IMR-90 (cell line): ENCODE results near the gene ADD1. TPM values are rescaled to one million over a fixed set of nuclear protein-coding genes. Genes with fewer than 3 reads are reported as not detected.
A peak's percentile ranks its signal among the peaks of the same experiment; 100 is the strongest.

Source experiments
- ATAC-seq: fragments of 200-7000 bp; cut with Tn5 transposase; 2 replicates; pipeline ENCODE4 v1.9.1; 2020; ENCODE audit warnings: low read depth, mild to moderate bottlenecking, moderate library complexity
- BruUV-seq: library from RNA; stranded (reverse); fragments of 400-500 nt; replicated peaks from 2 replicates; lab custom pipeline; 2021; lab: Mats Ljungman, UMichigan
- CTCF ChIA-PET: fragments of 300-600 bp; formaldehyde crosslinking; extraction: SDS; loops from one replicate; lab custom pipeline; 2021; ENCODE audit warnings: antibody characterized with exemption; lab: Yijun Ruan, JAX
- POLR2A ChIA-PET: fragments of 300-600 bp; sonication (Branson Sonifier 250); formaldehyde crosslinking; loops from one replicate; lab custom pipeline; 2022; ENCODE audit warnings: antibody characterized with exemption; ENCODE audit not compliant: unreplicated experiment; lab: Charles Lee
- DNase-seq: peaks from one replicate; pipeline ENCODE4 v3.0.0; 2013
- H2AFZ ChIP-seq: replicated peaks from 2 replicates; pipeline ENCODE3; 2013; ENCODE audit warnings: low read length, mild to moderate bottlenecking; ENCODE audit not compliant: poor library complexity
- H2AK5ac ChIP-seq: 2 replicates; pipeline ENCODE4 v1.6.1; 2013; ENCODE audit warnings: low read depth, low read length, inconsistent platforms
- H2AK9ac ChIP-seq: replicated peaks from 2 replicates; pipeline ENCODE3; 2013; ENCODE audit warnings: mild to moderate bottlenecking, low read depth, low read length, moderate library complexity; ENCODE audit not compliant: poor library complexity
- H2BK120ac ChIP-seq: 2 replicates; pipeline ENCODE4 v1.6.1; 2013; ENCODE audit warnings: low read depth, low read length, inconsistent platforms
- H2BK15ac ChIP-seq: 3 replicates; pipeline ENCODE4 v1.6.1; 2013; ENCODE audit warnings: low read depth, low read length, inconsistent platforms
- H2BK20ac ChIP-seq: 2 replicates; pipeline ENCODE4 v1.6.1; 2013; ENCODE audit warnings: low read depth, mild to moderate bottlenecking, inconsistent platforms, low read length, moderate library complexity
- H2BK5ac ChIP-seq: 2 replicates; pipeline ENCODE4 v1.6.1; 2013; ENCODE audit warnings: mild to moderate bottlenecking, low read depth, low read length, inconsistent platforms; ENCODE audit not compliant: poor library complexity, severe bottlenecking
- H3K14ac ChIP-seq: replicated peaks from 2 replicates; pipeline ENCODE4 v1.6.1; 2013; ENCODE audit warnings: low read depth, low read length, inconsistent platforms
- H3K18ac ChIP-seq: 2 replicates; pipeline ENCODE4 v1.6.1; 2013; ENCODE audit warnings: low read depth, low read length, control low read depth
- H3K23ac ChIP-seq: 2 replicates; pipeline ENCODE4 v1.6.1; 2013; ENCODE audit warnings: low read depth, low read length, inconsistent platforms
- H3K27ac ChIP-seq: 2 replicates; pipeline ENCODE4 v1.5.1; 2013; ENCODE audit warnings: mild to moderate bottlenecking, control low read depth, low read length; ENCODE audit not compliant: insufficient read depth
- H3K27me3 ChIP-seq: 2 replicates; pipeline ENCODE4 v1.6.1; 2013; ENCODE audit warnings: low read length; ENCODE audit not compliant: control insufficient read depth, insufficient read depth
- H3K36me3 ChIP-seq: 2 replicates; pipeline ENCODE4 v1.6.1; 2013; ENCODE audit warnings: low read length, mixed read lengths; ENCODE audit not compliant: control insufficient read depth, insufficient read depth
- H3K4ac ChIP-seq: 2 replicates; pipeline ENCODE4 v1.6.1; 2013; ENCODE audit warnings: low read depth, low read length, inconsistent platforms
- H3K4me1 ChIP-seq: 2 replicates; pipeline ENCODE4 v1.6.1; 2013; ENCODE audit warnings: low read length, mixed read lengths; ENCODE audit not compliant: control insufficient read depth, insufficient read depth
- H3K4me2 ChIP-seq: 2 replicates; pipeline ENCODE4 v1.6.1; 2013; ENCODE audit warnings: low read depth, mild to moderate bottlenecking, control low read depth, low read length, moderate library complexity
- H3K4me3 ChIP-seq: 2 replicates; pipeline ENCODE4 v1.5.1; 2013; ENCODE audit warnings: low read depth, mild to moderate bottlenecking, control low read depth, low read length, moderate library complexity; ENCODE audit not compliant: insufficient read depth
- H3K56ac ChIP-seq: 2 replicates; pipeline ENCODE4 v1.6.1; 2013; ENCODE audit warnings: low read length, inconsistent platforms; ENCODE audit not compliant: insufficient read depth; ENCODE audit errors: extremely low read depth
- H3K79me1 ChIP-seq, 2 experiments: 2 replicates each; pipeline ENCODE4 v1.6.1; 2013; ENCODE audit warnings: low read length in 2 of 2, inconsistent platforms in 1 of 2, low read depth in 1 of 2
- H3K9ac ChIP-seq: 2 replicates; pipeline ENCODE4 v1.6.1; 2013; ENCODE audit warnings: low read depth, low read length, control low read depth
- H3K9me1 ChIP-seq: 2 replicates; pipeline ENCODE4 v1.6.1; 2013; ENCODE audit warnings: low read length, inconsistent platforms; ENCODE audit not compliant: insufficient read depth
- H3K9me3 ChIP-seq: 2 replicates; pipeline ENCODE4 v1.6.1; 2013; ENCODE audit warnings: low read length; ENCODE audit not compliant: control insufficient read depth, insufficient read depth
- H4K20me1 ChIP-seq: 2 replicates; pipeline ENCODE4 v1.6.1; 2013; ENCODE audit warnings: low read length, inconsistent platforms; ENCODE audit not compliant: insufficient read depth
- H4K5ac ChIP-seq: 2 replicates; pipeline ENCODE4 v1.6.1; 2013; ENCODE audit warnings: mild to moderate bottlenecking, low read depth, low read length, control low read depth
- H4K8ac ChIP-seq, 2 experiments: 2 replicates each; pipeline ENCODE4 v1.6.1; 2013; ENCODE audit warnings: low read depth in 2 of 2, low read length in 2 of 2, control low read depth in 1 of 2, inconsistent platforms in 1 of 2
- H4K91ac ChIP-seq: 2 replicates; pipeline ENCODE4 v1.6.1; 2013; ENCODE audit warnings: low read depth, low read length, inconsistent platforms; ENCODE audit not compliant: insufficient read depth
- CTCF ChIP-seq: conservative IDR thresholded peaks from 2 replicates; pipeline ENCODE4 v1.5.1; 2012; ENCODE audit warnings: mild to moderate bottlenecking, low read depth, low read length, improper control_type of control experiment
- ELK1 ChIP-seq: fragments of 150-350 bp; IDR thresholded peaks from 2 replicates; pipeline ENCODE4 v1.6.1; 2016; ENCODE audit warnings: low read depth, mild to moderate bottlenecking, low read length, moderate library complexity, borderline replicate concordance
- MAFK ChIP-seq: IDR thresholded peaks from 2 replicates; pipeline ENCODE4 v1.6.1; 2012; ENCODE audit warnings: low read depth, low read length, improper control_type of control experiment
- WGBS, 2 experiments: methylation state at CpG; one replicate each; pipeline versions ENCODE4 v1.1.5 to v1.1.7; 2013; ENCODE audit warnings: missing lambda C conversion rate in 2 of 2; ENCODE audit not compliant: insufficient read length in 1 of 2; ENCODE audit errors: extremely low coverage in 2 of 2; 5-methylcytosine and 5-hydroxymethylcytosine counted together
- dilution Hi-C: fragments of 300-500 bp; cut with HindIII; formaldehyde crosslinking; loops from one replicate; pipeline ENCODE4 v1.14.3; 2018; ENCODE audit warnings: low sequenced_read_pairs; ENCODE audit not compliant: unreplicated experiment
- in situ Hi-C: fragments of 300-500 bp; cut with MboI; formaldehyde crosslinking; loops from 3 replicates; pipeline ENCODE4 v1.14.3; 2019; ENCODE audit warnings: low sequenced_read_pairs, inconsistent platforms, mixed read lengths
- intact Hi-C: fragments of 100-400 bp; cut with micrococcal nuclease; formaldehyde crosslinking; loops from 2 replicates; pipeline ENCODE4 v1.10.0; 2022
- polyA plus RNA-seq, 3 experiments: library from polyadenylated mRNA; depleted of rRNA; stranded (reverse); fragments of >200 nt; gene quantifications; 2 replicates each; pipeline ENCODE4 v1.2.3, GENCODE V29; 2012; ENCODE audit warnings: low replicate concordance in 1 of 3
- total RNA-seq: library from RNA; depleted of rRNA; stranded (reverse); fragments of >200 nt; gene quantifications from 2 replicates; pipeline ENCODE4 v1.2.3, GENCODE V29; 2012

Gene ADD1
- total and polyA plus RNA-seq, 2 of the 4 experiments (the other 2 are of a cell fraction) = 122 to 215 TPM

DNA sequence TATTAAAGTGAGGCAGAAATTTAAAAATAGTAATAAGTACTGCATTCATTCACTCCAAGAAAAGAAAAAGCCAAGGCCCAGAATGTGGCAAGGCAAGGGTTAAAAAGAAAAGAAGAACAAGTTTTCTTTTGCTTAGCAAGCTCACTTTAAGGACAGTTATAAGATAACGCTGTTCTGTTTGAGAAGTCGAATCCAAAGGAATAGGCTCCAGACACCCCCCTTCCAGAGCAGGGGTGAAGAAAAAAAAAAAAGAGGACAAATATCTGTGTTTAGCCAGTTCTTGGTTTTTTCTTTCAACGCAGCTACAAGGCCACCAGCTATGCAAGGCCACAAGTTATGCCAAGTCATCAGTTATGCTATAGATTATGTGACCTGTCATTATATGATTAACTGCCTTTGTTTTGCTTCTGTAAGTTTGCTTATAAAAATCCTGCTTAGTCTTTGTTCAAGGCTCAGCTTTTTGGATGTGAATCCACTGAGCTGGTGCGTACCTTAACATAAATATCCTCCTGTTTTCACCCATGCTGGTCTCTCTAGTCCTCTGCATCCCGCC is 121.1 kb downstream of the ADD1 start:
- intact Hi-C loops (no loop called here), dilution Hi-C loops (no loop called here), in situ Hi-C loops (no loop called here)
- peaks cover 7% of the 10 kb centered on the region for H3K9me1 ChIP-seq
- H2AK9ac ChIP-seq = no peak overlapping the region
- H3K4me2 ChIP-seq = peak overlapping the region; percentile 95; the same call in 1 of the 2 replicates
- peak overlapping the region; percentile 87 for H3K4me3 ChIP-seq
- H4K91ac ChIP-seq = no peak overlapping the region
- ChIA-PET POLR2A (interaction anchor here (0.6 kb wide), 1 partner anchor 22 kb away, joined by 5 read pairs; no protein-coding TSS in a partner anchor), CTCF (interaction anchor here (2.3 kb wide), 1 partner anchor 13 kb away, joined by 12 read pairs; no protein-coding TSS in a partner anchor)
- H2BK20ac ChIP-seq = no peak overlapping the region
- H4K8ac ChIP-seq = peak overlapping the region; percentile 20 to 57; a peak in 1 of 4 replicates
- no peak overlapping the region for H2BK120ac ChIP-seq
- H3K18ac ChIP-seq = no peak overlapping the region
- no peak overlapping the region for H2BK5ac ChIP-seq
- no TSS peak for BruUV-seq
- H3K9ac ChIP-seq = peak overlapping the region; percentile 79; the same call in 1 of the 2 replicates
- H4K5ac ChIP-seq = no peak overlapping the region
- H3K79me1 ChIP-seq = peaks cover 20 to 36% of the 10 kb centered on the region in 2 experiments
- H3K23ac ChIP-seq = peak overlapping the region; percentile 70; the same call in 1 of the 2 replicates
- H2AK5ac ChIP-seq = no peak overlapping the region
- no peak overlapping the region for H2BK15ac ChIP-seq
- no peak overlapping the region for H2AFZ ChIP-seq
- H3K36me3 ChIP-seq = no peaks in the 10 kb centered on the region
- H3K4me1 ChIP-seq = peaks cover 10% of the 10 kb centered on the region
- no peak overlapping the region for H3K56ac ChIP-seq
- H3K27ac ChIP-seq = no peak overlapping the region
- DNase-seq (no peak), ATAC-seq (no peak)
- no peak overlapping the region for H3K14ac ChIP-seq
- H3K9me3 ChIP-seq = no peaks in the 10 kb centered on the region
- no peak overlapping the region for H3K4ac ChIP-seq
- TF ChIP-seq ELK1 (no peak), CTCF (no peak), MAFK (peak; percentile 57; the same call in 1 of the 2 replicates)
- H3K27me3 ChIP-seq = no peaks in the 10 kb centered on the region
- 100% methylated on average over 1 of the region's 5 CpGs; no CpG with 5 or more reads in 1 of the 2 experiments for WGBS, 2 experiments
- peaks cover 21% of the 10 kb centered on the region for H4K20me1 ChIP-seq
